ENCODE measurements around the gene POLE.
A peak's percentile ranks its signal among the peaks of the same experiment; 100 is the strongest.

The POLE gene

GRCh38 chr12:132604668-132605441 is 82.3 kb downstream of the POLE start:
- TF ChIP-seq ZBTB7A (IDR thresholded peaks at IDR 0.05; ENCODE audit: low read depth) (no peak), FOXM1 (IDR thresholded peaks at IDR 0.05; ENCODE audit: borderline replicate concordance, low read depth) (no peak), TCF12 (IDR thresholded peaks at IDR 0.05; ENCODE audit: low read depth) (no peak), CEBPB (IDR thresholded peaks at IDR 0.05) (no peak), RAD21 (IDR thresholded peaks at IDR 0.05; ENCODE audit: low read depth) (no peak), YY1 (IDR thresholded peaks at IDR 0.05; ENCODE audit: low read depth) (no peak), EP300 (IDR thresholded peaks at IDR 0.05; ENCODE audit: borderline replicate concordance) (no peak), EGR1 (IDR thresholded peaks at IDR 0.05) (no peak), NFIC (IDR thresholded peaks at IDR 0.05) (no peak)
- TF ChIP-seq, protein P1, sequence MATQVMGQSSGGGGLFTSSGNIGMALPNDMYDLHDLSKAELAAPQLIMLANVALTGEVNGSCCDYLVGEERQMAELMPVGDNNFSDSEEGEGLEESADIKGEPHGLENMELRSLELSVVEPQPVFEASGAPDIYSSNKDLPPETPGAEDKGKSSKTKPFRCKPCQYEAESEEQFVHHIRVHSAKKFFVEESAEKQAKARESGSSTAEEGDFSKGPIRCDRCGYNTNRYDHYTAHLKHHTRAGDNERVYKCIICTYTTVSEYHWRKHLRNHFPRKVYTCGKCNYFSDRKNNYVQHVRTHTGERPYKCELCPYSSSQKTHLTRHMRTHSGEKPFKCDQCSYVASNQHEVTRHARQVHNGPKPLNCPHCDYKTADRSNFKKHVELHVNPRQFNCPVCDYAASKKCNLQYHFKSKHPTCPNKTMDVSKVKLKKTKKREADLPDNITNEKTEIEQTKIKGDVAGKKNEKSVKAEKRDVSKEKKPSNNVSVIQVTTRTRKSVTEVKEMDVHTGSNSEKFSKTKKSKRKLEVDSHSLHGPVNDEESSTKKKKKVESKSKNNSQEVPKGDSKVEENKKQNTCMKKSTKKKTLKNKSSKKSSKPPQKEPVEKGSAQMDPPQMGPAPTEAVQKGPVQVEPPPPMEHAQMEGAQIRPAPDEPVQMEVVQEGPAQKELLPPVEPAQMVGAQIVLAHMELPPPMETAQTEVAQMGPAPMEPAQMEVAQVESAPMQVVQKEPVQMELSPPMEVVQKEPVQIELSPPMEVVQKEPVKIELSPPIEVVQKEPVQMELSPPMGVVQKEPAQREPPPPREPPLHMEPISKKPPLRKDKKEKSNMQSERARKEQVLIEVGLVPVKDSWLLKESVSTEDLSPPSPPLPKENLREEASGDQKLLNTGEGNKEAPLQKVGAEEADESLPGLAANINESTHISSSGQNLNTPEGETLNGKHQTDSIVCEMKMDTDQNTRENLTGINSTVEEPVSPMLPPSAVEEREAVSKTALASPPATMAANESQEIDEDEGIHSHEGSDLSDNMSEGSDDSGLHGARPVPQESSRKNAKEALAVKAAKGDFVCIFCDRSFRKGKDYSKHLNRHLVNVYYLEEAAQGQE (IDR thresholded peaks at IDR 0.05; ENCODE audit: low read depth), result no peak
- TF ChIP-seq, protein P2, sequence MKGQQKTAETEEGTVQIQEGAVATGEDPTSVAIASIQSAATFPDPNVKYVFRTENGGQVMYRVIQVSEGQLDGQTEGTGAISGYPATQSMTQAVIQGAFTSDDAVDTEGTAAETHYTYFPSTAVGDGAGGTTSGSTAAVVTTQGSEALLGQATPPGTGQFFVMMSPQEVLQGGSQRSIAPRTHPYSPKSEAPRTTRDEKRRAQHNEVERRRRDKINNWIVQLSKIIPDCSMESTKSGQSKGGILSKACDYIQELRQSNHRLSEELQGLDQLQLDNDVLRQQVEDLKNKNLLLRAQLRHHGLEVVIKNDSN (IDR thresholded peaks at IDR 0.05), result no peak
- TF ChIP-seq, protein P3, sequence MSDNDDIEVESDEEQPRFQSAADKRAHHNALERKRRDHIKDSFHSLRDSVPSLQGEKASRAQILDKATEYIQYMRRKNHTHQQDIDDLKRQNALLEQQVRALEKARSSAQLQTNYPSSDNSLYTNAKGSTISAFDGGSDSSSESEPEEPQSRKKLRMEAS (IDR thresholded peaks at IDR 0.05), result no peak

DNA sequence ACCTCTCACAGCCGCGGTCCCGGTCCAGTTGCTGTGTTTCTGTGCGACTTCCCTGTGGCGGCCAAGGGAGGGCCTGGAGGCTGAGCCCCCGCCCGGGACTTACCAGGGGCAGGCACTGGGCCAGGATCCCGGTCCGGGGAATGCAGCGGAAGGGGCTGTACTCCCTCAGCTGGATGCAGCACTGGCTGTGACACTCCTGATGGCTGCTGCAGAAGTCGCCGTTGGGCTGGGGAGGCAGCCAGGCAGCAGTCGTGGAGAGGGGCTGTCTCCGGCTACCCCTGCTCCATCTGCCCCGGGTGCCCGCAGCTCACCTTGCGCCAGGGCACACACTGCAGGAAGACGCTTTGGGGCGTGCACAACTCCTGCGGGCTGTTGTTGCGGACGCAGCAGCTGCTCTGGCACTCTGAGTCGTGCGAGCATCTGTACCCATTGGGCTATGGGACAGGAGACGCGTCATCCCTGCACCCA is 83.0 kb downstream of the POLE start:
- TF ChIP-seq EGR1 (IDR thresholded peaks at IDR 0.05) (no peak), ZBTB7A (IDR thresholded peaks at IDR 0.05; ENCODE audit: low read depth) (0 out of 2 replicates have a peak, but pooled peaks have one; percentile 30)

GRCh38 chr12:132603240-132604150 is 83.6 kb downstream of the POLE start:
- TF ChIP-seq TCF12 (IDR thresholded peaks at IDR 0.05; ENCODE audit: low read depth) (no peak), ZBTB7A (IDR thresholded peaks at IDR 0.05; ENCODE audit: low read depth) (no peak), YY1 (IDR thresholded peaks at IDR 0.05; ENCODE audit: low read depth) (no peak)
- TF ChIP-seq, protein P3 (IDR thresholded peaks at IDR 0.05), result no peak

GRCh38 chr12:132602572-132603239 is 84.4 kb downstream of the POLE start:
- TF ChIP-seq, protein P1 (IDR thresholded peaks at IDR 0.05; ENCODE audit: low read depth), result no peak
- TF ChIP-seq CEBPB (IDR thresholded peaks at IDR 0.05) (no peak), RAD21 (IDR thresholded peaks at IDR 0.05; ENCODE audit: low read depth) (no peak), NFIC (IDR thresholded peaks at IDR 0.05) (no peak), FOXM1 (IDR thresholded peaks at IDR 0.05; ENCODE audit: borderline replicate concordance, low read depth) (no peak), TEAD4 (IDR thresholded peaks at IDR 0.05) (no peak), YY1 (IDR thresholded peaks at IDR 0.05; ENCODE audit: low read depth) (no peak), CREB1 (IDR thresholded peaks at IDR 0.05; ENCODE audit: low read depth) (no peak), EP300 (IDR thresholded peaks at IDR 0.05; ENCODE audit: borderline replicate concordance) (no peak), TAF1 (IDR thresholded peaks at IDR 0.05; ENCODE audit: low read depth) (no peak), EGR1 (IDR thresholded peaks at IDR 0.05) (no peak), ZBTB7A (IDR thresholded peaks at IDR 0.05; ENCODE audit: low read depth) (no peak), TCF12 (IDR thresholded peaks at IDR 0.05; ENCODE audit: low read depth) (no peak)
- TF ChIP-seq, protein P3 (IDR thresholded peaks at IDR 0.05), result no peak
- TF ChIP-seq, protein P2 (IDR thresholded peaks at IDR 0.05), result no peak

All from Ishikawa (cell line).